Endothelial cell of umbilical vein (primary cell): ENCODE data around the gene RAB11FIP3. TPM values are rescaled to one million over a fixed set of nuclear protein-coding genes. Genes with fewer than 3 reads are reported as not detected.
A peak's percentile ranks its signal among the peaks of the same experiment; 100 is the strongest.

ENCODE experiments used
- BruUV-seq: library from RNA; stranded (reverse); fragments of 400-500 nt; replicated peaks from 2 replicates; lab custom pipeline; 2021; lab: Mats Ljungman, UMichigan
- CTCF ChIA-PET: fragments of 300-600, 350-600 bp; sonication (Branson Sonifier 250); formaldehyde crosslinking; loops from one replicate; lab custom pipeline; 2021; ENCODE audit warnings: antibody characterized with exemption, inconsistent platforms; lab: Charles Lee
- POLR2A ChIA-PET: fragments of 300-600, 350-600 bp; sonication (Branson Sonifier 250); formaldehyde crosslinking; loops from one replicate; lab custom pipeline; 2021; ENCODE audit warnings: antibody characterized with exemption, inconsistent platforms; lab: Charles Lee
- DNase-seq: peaks from one replicate; pipeline ENCODE4 v3.0.0-alpha.2; 2011; ENCODE audit warnings: low read depth, low spot score
- FAIRE-seq: peaks from 2 replicates; lab custom pipeline; 2011; peaks lifted over from hg19 to GRCh38; lab: Jason Lieb, UNC
- H2AFZ ChIP-seq: 2 replicates; pipeline ENCODE4 v1.6.0; 2012; ENCODE audit warnings: low read depth, low read length, control low read depth, inconsistent platforms
- H3K27ac ChIP-seq: 2 replicates; pipeline ENCODE4 v1.5.1; 2011; ENCODE audit warnings: low read depth, mild to moderate bottlenecking, control low read depth, low read length, moderate library complexity; ENCODE audit not compliant: insufficient read depth
- H3K27me3 ChIP-seq, 2 experiments: 2 replicates each; pipeline versions ENCODE4 v1.6.0 to v1.6.1; 2011; ENCODE audit warnings: low read length in 2 of 2, mixed read lengths in 1 of 2; ENCODE audit not compliant: control insufficient read depth in 2 of 2, insufficient read depth in 2 of 2
- H3K36me3 ChIP-seq, 2 experiments: 2 replicates in 1 of 2; 3 replicates in 1 of 2; pipeline ENCODE4 v1.5.1; 2011; ENCODE audit warnings: low read length in 2 of 2, mild to moderate bottlenecking in 1 of 2, moderate library complexity in 1 of 2; ENCODE audit not compliant: control insufficient read depth in 2 of 2, insufficient read depth in 2 of 2; ENCODE audit errors: extremely low read depth in 1 of 2
- H3K4me1 ChIP-seq: 3 replicates; pipeline ENCODE4 v1.5.1; 2011; ENCODE audit warnings: mild to moderate bottlenecking, low read length; ENCODE audit not compliant: control insufficient read depth, insufficient read depth; ENCODE audit errors: extremely low read depth
- H3K4me2 ChIP-seq: 2 replicates; pipeline ENCODE4 v1.6.1; 2011; ENCODE audit warnings: low read length, control low read depth, mixed read lengths; ENCODE audit not compliant: insufficient read depth
- H3K4me3 ChIP-seq, 3 experiments: fragments of 200-600 bp in 1 of 3; sonication (generic), shearing (Covaris generic) in 1 of 3; replicated peaks in 1 of 3; 2 replicates each; pipeline ENCODE4 v1.5.1; 2011 to 2016; ENCODE audit warnings: control low read depth in 3 of 3, low read length in 3 of 3, mild to moderate bottlenecking in 2 of 3, inconsistent platforms in 1 of 3, low read depth in 1 of 3, moderate library complexity in 1 of 3; ENCODE audit not compliant: insufficient read depth in 1 of 3
- H3K79me2 ChIP-seq: 2 replicates; pipeline ENCODE4 v1.6.0; 2012; ENCODE audit warnings: low read length, inconsistent platforms; ENCODE audit not compliant: control insufficient read depth, insufficient read depth
- H3K9ac ChIP-seq: replicated peaks from 2 replicates; pipeline ENCODE3; 2011; ENCODE audit warnings: low read length, control low read depth; ENCODE audit not compliant: insufficient read depth; ENCODE audit errors: extremely low read depth
- H3K9me1 ChIP-seq: replicated peaks from 3 replicates; pipeline ENCODE4 v1.6.0; 2011; ENCODE audit warnings: mild to moderate bottlenecking, low read length; ENCODE audit not compliant: control insufficient read depth, insufficient read depth; ENCODE audit errors: extremely low read depth
- H3K9me3 ChIP-seq: replicated peaks from 2 replicates; pipeline ENCODE4 v1.5.1; 2012; ENCODE audit warnings: low read length, inconsistent platforms; ENCODE audit not compliant: control insufficient read depth, insufficient read depth
- H4K20me1 ChIP-seq: replicated peaks from 2 replicates; pipeline ENCODE3; 2011; ENCODE audit warnings: mild to moderate bottlenecking, low read length; ENCODE audit not compliant: control insufficient read depth, insufficient read depth; ENCODE audit errors: extremely low read depth
- CTCF ChIP-seq, 2 donors: IDR thresholded peaks; 1 replicate in 1 of 2; 2 replicates in 1 of 2; pipeline ENCODE4 v1.5.1; 2011; ENCODE audit warnings: low read length in 2 of 2, mild to moderate bottlenecking in 2 of 2, moderate library complexity in 2 of 2, control low read depth in 1 of 2, inconsistent platforms in 1 of 2, low read depth in 1 of 2; ENCODE audit not compliant: insufficient read depth in 1 of 2; ENCODE audit errors: extremely low read depth in 1 of 2
- EZH2 ChIP-seq: IDR thresholded peaks from 2 replicates; pipeline ENCODE4 v1.6.1; 2012; ENCODE audit warnings: borderline replicate concordance, low read depth, mild to moderate bottlenecking, moderate library complexity, low read length, inconsistent platforms; ENCODE audit not compliant: severe bottlenecking
- FOS ChIP-seq: IDR thresholded peaks from 2 replicates; pipeline ENCODE4 v1.6.1; 2011; ENCODE audit warnings: mild to moderate bottlenecking, low read length, moderate library complexity, borderline replicate concordance; ENCODE audit not compliant: insufficient read depth
- GATA2 ChIP-seq: IDR thresholded peaks from 2 replicates; pipeline ENCODE4 v1.7.0; 2011; ENCODE audit warnings: low read depth, mild to moderate bottlenecking, moderate library complexity, mixed read lengths, low read length; ENCODE audit not compliant: insufficient read length, insufficient read depth
- JUN ChIP-seq: IDR thresholded peaks from 2 replicates; pipeline ENCODE4 v1.6.1; 2011; ENCODE audit warnings: borderline replicate concordance, low read depth; ENCODE audit not compliant: insufficient read length, insufficient read depth
- MAX ChIP-seq: IDR thresholded peaks from 2 replicates; pipeline ENCODE4 v1.6.1; 2011; ENCODE audit not compliant: insufficient read depth, insufficient read length
- MYC ChIP-seq: IDR thresholded peaks from one replicate; pipeline ENCODE4 v1.6.1; 2011; ENCODE audit warnings: mild to moderate bottlenecking, low read depth, low read length
- POLR2A ChIP-seq: IDR thresholded peaks from 2 replicates; pipeline ENCODE4 v1.6.1; 2012; ENCODE audit warnings: low read depth, mild to moderate bottlenecking, control low read depth, low read length
- POLR2AphosphoS5 ChIP-seq: IDR thresholded peaks from 2 replicates; pipeline ENCODE4 v1.6.1; 2012; ENCODE audit warnings: low read depth, mild to moderate bottlenecking, control low read depth, low read length, moderate library complexity; ENCODE audit not compliant: insufficient read depth
- dilution Hi-C: fragments of 300-500 bp; cut with MboI; formaldehyde crosslinking; loops from one replicate; pipeline ENCODE4 v1.15.0; 2019; ENCODE audit warnings: low sequenced_read_pairs; ENCODE audit not compliant: extremely low pct_ligation_motif_present
- intact Hi-C: fragments of 100-400 bp; cut with micrococcal nuclease; formaldehyde crosslinking; loops from one replicate; pipeline ENCODE4 v1.10.0; 2022
- polyA plus RNA-seq, 4 experiments: library from polyadenylated mRNA; depleted of rRNA in 3 of 4; stranded (reverse) in 3 of 4; unstranded in 1 of 4; fragments of >200 nt; gene quantifications; 2 replicates each; pipeline versions ENCODE4 v1.2.1 to v1.2.3, GENCODE V29; 2011 to 2012; ENCODE audit warnings: missing spikeins in 1 of 4
- total RNA-seq: library from RNA; stranded (reverse); gene quantifications from 2 replicates; pipeline ENCODE4 v1.2.3, GENCODE V29; 2021

RAB11FIP3 gene
- total and polyA plus RNA-seq, 2 donors (not counting 3 experiments of a cell fraction or from before 2014, with no cell fraction given): 20.5 to 75.9 TPM

- H3K4me1 ChIP-seq: peaks cover 27% of the 10 kb centered on the region
- no peaks in the 10 kb centered on the region for H3K27me3 ChIP-seq
- H3K27ac ChIP-seq: peak overlapping the region; percentile 21
- peaks cover 6% of the 10 kb centered on the region for H4K20me1 ChIP-seq
- peak overlapping the region; percentile 96 for H3K4me2 ChIP-seq
- TF ChIP-seq MAX: no peak
- no peak for TF ChIP-seq MYC
- TF ChIP-seq CTCF (IDR thresholded peaks at IDR 0.05; ENCODE audit: extremely low read depth in 1 of 2, insufficient read depth in 1 of 2, low read depth in 1 of 2, low read length in 2 of 2): no peak
- no peak for TF ChIP-seq EZH2
- TF ChIP-seq JUN: no peak
- no peak for TF ChIP-seq FOS
- no peak for TF ChIP-seq POLR2A
- no peak for TF ChIP-seq GATA2
- no peak for TF ChIP-seq POLR2AphosphoS5
- H3K9me1 ChIP-seq: no peaks in the 10 kb centered on the region
- H3K9me3 ChIP-seq: no peaks in the 10 kb centered on the region
- peak; percentile 18 for DNase-seq
- ChIA-PET CTCF (interaction anchor here (1.4 to 3.6 kb wide), 2 partner anchors 60 to 68 kb away, joined by 5 to 19 read pairs; no protein-coding TSS in a partner anchor), POLR2A (no interaction called here)
- H3K4me3 ChIP-seq: peak overlapping the region; percentile 40 to 81 (median 77)
- intact Hi-C loops: loop anchor here (5.0 kb wide), 2 partner anchors 50 to 70 kb away; no protein-coding TSS in a partner anchor
- dilution Hi-C loops: no loop called here
- peaks cover 51% of the 10 kb centered on the region for H3K79me2 ChIP-seq
- no peak for FAIRE-seq
- peak overlapping the region; percentile 50 for H3K9ac ChIP-seq
- BruUV-seq: TSS peak; percentile 27
- no peaks in the 10 kb centered on the region for H3K36me3 ChIP-seq
- no peak overlapping the region for H2AFZ ChIP-seq
These were observed 1.8 kb downstream of the RAB11FIP3 start for GRCh38 chr16:427250-427649.
